ENCODE measurements around the gene LSAMP. TPM values are rescaled to one million over a fixed set of nuclear protein-coding genes. Genes with fewer than 3 reads are reported as not detected.

The LSAMP gene
- total RNA-seq, 2 donors from 2014 or later: 1.1 to 5.9 TPM

GRCh38 chr3:115862099-115862498 lies 583.2 kb downstream of the LSAMP start:
- Histone ChIP-seq H3K27me3 (no peaks in the 10 kb centered on the region), H3K4me3 (no peak overlapping the region), H3K4me1 (no peaks in the 10 kb centered on the region), H3K36me3 (no peaks in the 10 kb centered on the region), H3K9me3 (no peaks in the 10 kb centered on the region), H3K27ac (no peak overlapping the region), H3K9ac (ENCODE audit: low read depth in 2 of 2, low read length in 2 of 2) (no peak overlapping the region)
- intact Hi-C loops (cut with DNase I): no loop called here
- no peak for DNase-seq
- no peak for TF ChIP-seq CTCF (IDR thresholded peaks at IDR 0.05)

GRCh38 chr3:115861166-115861733 lies 584.0 kb downstream of the LSAMP start:
- Histone ChIP-seq H3K36me3 (no peaks in the 10 kb centered on the region), H3K27ac (no peak overlapping the region), H3K9ac (ENCODE audit: low read depth in 2 of 2, low read length in 2 of 2) (no peak overlapping the region), H3K4me3 (no peak overlapping the region), H3K9me3 (no peaks in the 10 kb centered on the region), H3K4me1 (no peaks in the 10 kb centered on the region), H3K27me3 (no peaks in the 10 kb centered on the region)
- intact Hi-C loops (cut with DNase I): no loop called here
- no peak for DNase-seq
- TF ChIP-seq CTCF (IDR thresholded peaks at IDR 0.05): no peak

GRCh38 chr3:115860766-115861165 lies 584.5 kb downstream of the LSAMP start:
- Histone ChIP-seq H3K9ac (ENCODE audit: low read depth in 2 of 2, low read length in 2 of 2) (no peak overlapping the region), H3K27ac (no peak overlapping the region), H3K27me3 (no peaks in the 10 kb centered on the region), H3K4me3 (no peak overlapping the region), H3K36me3 (no peaks in the 10 kb centered on the region), H3K9me3 (no peaks in the 10 kb centered on the region), H3K4me1 (no peaks in the 10 kb centered on the region)
- DNase-seq: no peak
- intact Hi-C loops (cut with DNase I): no loop called here
- no peak for TF ChIP-seq CTCF (IDR thresholded peaks at IDR 0.05)

GRCh38 chr3:115859002-115859807 lies 586.1 kb downstream of the LSAMP start:
- Histone ChIP-seq H3K36me3 (no peaks in the 10 kb centered on the region), H3K4me3 (no peak overlapping the region), H3K9ac (ENCODE audit: low read depth in 2 of 2, low read length in 2 of 2) (no peak overlapping the region), H3K27ac (no peak overlapping the region), H3K9me3 (no peaks in the 10 kb centered on the region), H3K27me3 (no peaks in the 10 kb centered on the region), H3K4me1 (no peaks in the 10 kb centered on the region)
- TF ChIP-seq CTCF (IDR thresholded peaks at IDR 0.05): no peak
- intact Hi-C loops (cut with DNase I): no loop called here
- no peak for DNase-seq

- H3K27me3 ChIP-seq: no peaks in the 10 kb centered on the region
- no peaks in the 10 kb centered on the region for H3K4me1 ChIP-seq
- intact Hi-C loops (cut with DNase I): no loop called here
- no peaks in the 10 kb centered on the region for H3K9me3 ChIP-seq
- no peaks in the 10 kb centered on the region for H3K36me3 ChIP-seq
- TF ChIP-seq CTCF (IDR thresholded peaks at IDR 0.05): no peak
- no peak overlapping the region for H3K4me3 ChIP-seq
- no peak overlapping the region for H3K9ac ChIP-seq (ENCODE audit: low read depth in 2 of 2, low read length in 2 of 2)
- no peak for DNase-seq
- no peak overlapping the region for H3K27ac ChIP-seq
Measured at GRCh38 chr3:115857518-115858136, 587.7 kb downstream of the LSAMP start.

All from colonic mucosa (tissue), 4 donors.